Esophagus squamous epithelium (tissue), 5 donors: ENCODE data around the gene PTPRD. TPM values are rescaled to one million over a fixed set of nuclear protein-coding genes. Genes with fewer than 3 reads are reported as not detected.

ENCODE experiments used
- DNase-seq: peaks from one replicate; lab custom pipeline; 2025; lab: John Stamatoyannopoulos, UW
- H3K27ac ChIP-seq, 4 donors: fragments of 200-600 bp; sonication (generic); one replicate each; pipeline ENCODE4 v1.5.1; 2016 to 2019; ENCODE audit warnings: mild to moderate bottlenecking in 1 of 4
- H3K27me3 ChIP-seq, 4 donors: fragments of 200-600 bp; sonication (generic); 1 replicate in 3 of 4; 2 replicates in 1 of 4; pipeline versions ENCODE4 v1.5.1 to v1.6.0; 2017 to 2021; ENCODE audit warnings: antibody characterized with exemption in 1 of 4
- H3K36me3 ChIP-seq, 3 donors: fragments of 200-600 bp; sonication (generic); one replicate each; pipeline ENCODE4 v1.5.1; 2016 to 2019
- H3K4me1 ChIP-seq, 3 donors: fragments of 200-600 bp; sonication (generic); one replicate each; pipeline ENCODE4 v1.5.1; 2017 to 2019
- H3K4me3 ChIP-seq, 4 donors: fragments of 200-600 bp; sonication (generic); 1 replicate in 3 of 4; 2 replicates in 1 of 4; pipeline ENCODE4 v1.5.1; 2016 to 2019; ENCODE audit warnings: mild to moderate bottlenecking in 2 of 4, moderate library complexity in 1 of 4
- H3K9me3 ChIP-seq, 3 donors: fragments of 200-600 bp; sonication (generic); one replicate each; pipeline ENCODE4 v1.5.1; 2016 to 2019
- CTCF ChIP-seq, 6 experiments: fragments of 450-650 bp in 4 of 6; fragments of 200-600 bp in 2 of 6; sonication (generic) in 2 of 6; IDR thresholded peaks; one replicate each; pipeline ENCODE4 v1.5.1; 2016 to 2019; ENCODE audit warnings: antibody characterized with exemption in 6 of 6, mild to moderate bottlenecking in 4 of 6, moderate library complexity in 4 of 6
- POLR2A ChIP-seq, 4 donors: fragments of 450-650 bp; IDR thresholded peaks; one replicate each; pipeline ENCODE4 v1.6.1; 2017; ENCODE audit warnings: antibody characterized with exemption in 4 of 4, mild to moderate bottlenecking in 4 of 4, moderate library complexity in 3 of 4
- WGBS, 2 donors: methylation state at CpG; one replicate each; pipeline ENCODE4 v1.1.5; 2018; 5-methylcytosine and 5-hydroxymethylcytosine counted together
- intact Hi-C: fragments of 100-400 bp; cut with DNase I; formaldehyde crosslinking; loops from one replicate; pipeline ENCODE4 v1.15.0; 2022
- total RNA-seq, 4 donors: library from RNA; depleted of rRNA; stranded (reverse); fragments of >200 nt; gene quantifications; one replicate each; pipeline ENCODE4 v1.1.0, GENCODE V29; 2016
- donor health status: DM: yes; HTN: yes; CAD: no.

PTPRD gene
- total RNA-seq, 4 donors from 2014 or later: 0.23 to 16.3 (median 6.6) TPM

GRCh38 chr9:9792144-9792857 is 820.5 kb downstream of the PTPRD start:
- Histone ChIP-seq H3K27me3 (no peaks in the 10 kb centered on the region), H3K9me3 (no peaks in the 10 kb centered on the region), H3K4me3 (no peak overlapping the region), H3K27ac (no peak overlapping the region), H3K36me3 (no peaks in the 10 kb centered on the region), H3K4me1 (no peaks in the 10 kb centered on the region)
- DNase-seq: no peak
- 63 to 82% methylated on average over 1 of the region's 1 CpG for WGBS, 2 donors
- intact Hi-C loops: no loop called here
- no peak for TF ChIP-seq POLR2A (IDR thresholded peaks at IDR 0.05)
- TF ChIP-seq CTCF (IDR thresholded peaks at IDR 0.05): no peak

DNA sequence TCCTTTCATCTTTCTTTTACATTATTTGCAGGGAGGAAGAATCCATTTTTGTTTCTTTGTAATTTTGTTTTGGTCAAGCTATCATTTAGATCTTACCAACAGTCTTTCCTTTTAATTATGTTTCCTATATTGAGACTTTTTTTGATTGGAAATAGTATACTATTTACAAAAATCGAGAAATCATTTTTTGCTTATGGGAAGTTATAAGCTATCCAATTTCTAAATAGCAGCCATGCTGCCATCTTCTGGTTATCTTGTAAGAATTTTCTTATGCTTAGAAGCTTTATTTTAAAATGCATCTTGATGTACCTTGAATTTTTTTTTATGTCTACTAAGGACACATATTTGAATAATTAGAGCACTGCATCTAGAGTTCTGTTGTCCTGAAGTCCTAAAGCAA is 821.2 kb downstream of the PTPRD start:
- H3K9me3 ChIP-seq: no peaks in the 10 kb centered on the region
- DNase-seq: no peak
- intact Hi-C loops: no loop called here
- 20 to 26% methylated on average over 1 of the region's 1 CpG for WGBS, 2 donors
- H3K27me3 ChIP-seq: no peaks in the 10 kb centered on the region
- no peak overlapping the region for H3K4me3 ChIP-seq
- TF ChIP-seq CTCF (IDR thresholded peaks at IDR 0.05) (no peak), POLR2A (IDR thresholded peaks at IDR 0.05) (no peak)
- H3K4me1 ChIP-seq: no peaks in the 10 kb centered on the region
- no peaks in the 10 kb centered on the region for H3K36me3 ChIP-seq
- no peak overlapping the region for H3K27ac ChIP-seq

GRCh38 chr9:9790216-9790872 is 822.5 kb downstream of the PTPRD start:
- Histone ChIP-seq H3K4me1 (no peaks in the 10 kb centered on the region), H3K27ac (no peak overlapping the region), H3K4me3 (no peak overlapping the region), H3K9me3 (no peaks in the 10 kb centered on the region), H3K36me3 (no peaks in the 10 kb centered on the region), H3K27me3 (no peaks in the 10 kb centered on the region)
- no peak for DNase-seq
- TF ChIP-seq POLR2A (IDR thresholded peaks at IDR 0.05) (no peak), CTCF (IDR thresholded peaks at IDR 0.05) (peak in 4 of 6 experiments; percentile 23 to 44 (median 37))
- intact Hi-C loops: no loop called here
- 10 to 15% methylated on average over 1 of the region's 1 CpG for WGBS, 2 donors

GRCh38 chr9:9783711-9784110 is 829.1 kb downstream of the PTPRD start:
- no peak for DNase-seq
- 53 to 61% methylated on average over 4 of the region's 4 CpGs for WGBS, 2 donors
- Histone ChIP-seq H3K4me3 (no peak overlapping the region), H3K27ac (no peak overlapping the region), H3K4me1 (no peaks in the 10 kb centered on the region), H3K9me3 (no peaks in the 10 kb centered on the region), H3K27me3 (no peaks in the 10 kb centered on the region), H3K36me3 (no peaks in the 10 kb centered on the region)
- intact Hi-C loops: no loop called here
- no peak for TF ChIP-seq CTCF (IDR thresholded peaks at IDR 0.05)
- no peak for TF ChIP-seq POLR2A (IDR thresholded peaks at IDR 0.05)

DNA sequence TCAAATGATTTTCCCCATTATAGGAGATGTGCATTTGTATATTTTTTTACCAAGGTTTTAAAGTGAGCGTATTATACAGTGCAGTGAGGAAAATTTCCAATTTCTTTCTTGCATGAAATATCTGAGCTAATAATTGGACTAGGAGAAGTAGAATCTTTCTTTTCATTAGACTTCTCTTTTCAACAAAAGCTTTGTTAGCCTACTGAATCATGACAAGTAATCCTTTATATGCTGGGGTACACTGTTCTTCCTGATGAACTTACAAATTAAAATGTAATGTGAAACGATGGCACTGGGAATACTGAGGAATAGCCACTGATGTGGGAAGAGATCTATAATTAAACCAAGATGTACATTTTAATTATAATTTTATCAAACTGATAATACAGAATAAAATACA is 829.6 kb downstream of the PTPRD start:
- no peak for DNase-seq
- H3K4me1 ChIP-seq: no peaks in the 10 kb centered on the region
- WGBS, 2 donors: 57 to 59% methylated on average over 2 of the region's 2 CpGs
- H3K27me3 ChIP-seq: no peaks in the 10 kb centered on the region
- no peak overlapping the region for H3K27ac ChIP-seq
- H3K36me3 ChIP-seq: no peaks in the 10 kb centered on the region
- H3K9me3 ChIP-seq: no peaks in the 10 kb centered on the region
- no peak for TF ChIP-seq CTCF (IDR thresholded peaks at IDR 0.05)
- no peak for TF ChIP-seq POLR2A (IDR thresholded peaks at IDR 0.05)
- intact Hi-C loops: no loop called here
- H3K4me3 ChIP-seq: no peak overlapping the region
